Measurements from ENCODE around the gene NPIPB6. TPM values are rescaled to one million over a fixed set of nuclear protein-coding genes. Genes with fewer than 3 reads are reported as not detected.
A peak's percentile ranks its signal among the peaks of the same experiment; 100 is the strongest.

NPIPB6 gene
- total RNA-seq, 2 donors from 2014 or later: 1.8 to 3.5 TPM

DNA sequence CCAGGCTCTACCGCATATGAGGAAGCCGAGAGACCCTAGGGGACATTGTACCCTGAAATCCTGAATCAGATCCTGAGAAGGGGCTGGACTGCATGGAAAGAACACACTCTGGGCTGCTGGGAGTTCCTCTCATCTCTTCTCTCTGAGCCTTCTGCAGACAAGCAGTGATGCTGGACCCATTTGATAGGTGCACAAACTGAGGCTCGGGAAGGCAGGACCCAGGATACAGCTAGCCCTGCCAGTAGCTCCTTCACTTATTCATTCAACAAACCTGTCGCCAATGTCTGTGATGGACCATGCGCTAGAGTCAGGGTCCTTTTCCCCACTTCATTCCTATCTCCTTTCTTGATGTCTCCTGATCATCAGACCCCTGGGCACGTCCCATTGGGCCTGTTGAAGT, 69.1 kb downstream of the NPIPB6 start:
- Mint-ChIP-seq H3K36me3 (ENCODE audit: low read depth) (peaks cover 21% of the 10 kb centered on the region), H3K4me3 (peak overlapping the region; percentile 89), H3K27me3 (ENCODE audit: insufficient read depth) (no peaks in the 10 kb centered on the region), H3K9me3 (no peaks in the 10 kb centered on the region), H3K27ac (peak overlapping the region; percentile 85), H3K4me1 (peaks cover 35% of the 10 kb centered on the region)
- TF ChIP-seq, protein P1, sequence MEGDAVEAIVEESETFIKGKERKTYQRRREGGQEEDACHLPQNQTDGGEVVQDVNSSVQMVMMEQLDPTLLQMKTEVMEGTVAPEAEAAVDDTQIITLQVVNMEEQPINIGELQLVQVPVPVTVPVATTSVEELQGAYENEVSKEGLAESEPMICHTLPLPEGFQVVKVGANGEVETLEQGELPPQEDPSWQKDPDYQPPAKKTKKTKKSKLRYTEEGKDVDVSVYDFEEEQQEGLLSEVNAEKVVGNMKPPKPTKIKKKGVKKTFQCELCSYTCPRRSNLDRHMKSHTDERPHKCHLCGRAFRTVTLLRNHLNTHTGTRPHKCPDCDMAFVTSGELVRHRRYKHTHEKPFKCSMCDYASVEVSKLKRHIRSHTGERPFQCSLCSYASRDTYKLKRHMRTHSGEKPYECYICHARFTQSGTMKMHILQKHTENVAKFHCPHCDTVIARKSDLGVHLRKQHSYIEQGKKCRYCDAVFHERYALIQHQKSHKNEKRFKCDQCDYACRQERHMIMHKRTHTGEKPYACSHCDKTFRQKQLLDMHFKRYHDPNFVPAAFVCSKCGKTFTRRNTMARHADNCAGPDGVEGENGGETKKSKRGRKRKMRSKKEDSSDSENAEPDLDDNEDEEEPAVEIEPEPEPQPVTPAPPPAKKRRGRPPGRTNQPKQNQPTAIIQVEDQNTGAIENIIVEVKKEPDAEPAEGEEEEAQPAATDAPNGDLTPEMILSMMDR (conservative IDR thresholded peaks at IDR 0.05): no peak
- H3K9ac ChIP-seq (ENCODE audit: extremely low read depth, low read length, poor library complexity, severe bottlenecking): no peak overlapping the region
- DNase-seq: no peak
- H3K4me3 ChIP-seq (ENCODE audit: low read length): peak overlapping the region; percentile 94
- H3K9me3 ChIP-seq (ENCODE audit: control insufficient read depth, low read length): no peaks in the 10 kb centered on the region
- peaks cover 6% of the 10 kb centered on the region for H3K36me3 ChIP-seq (ENCODE audit: control insufficient read depth, insufficient read depth, low read length)
- peaks cover 14% of the 10 kb centered on the region for H3K4me1 ChIP-seq (ENCODE audit: control insufficient read depth, insufficient read depth, low read length)
- WGBS, 2 experiments (ENCODE audit: insufficient coverage in 1 of 2, insufficient read length in 1 of 2): 88 to 92% methylated on average over 3 to 6 of the region's 6 CpGs
- no peak overlapping the region for H3K27ac ChIP-seq (ENCODE audit: low read depth, low read length)
- no peaks in the 10 kb centered on the region for H3K27me3 ChIP-seq (ENCODE audit: control insufficient read depth, insufficient read depth, low read length, poor library complexity, severe bottlenecking)

DNA sequence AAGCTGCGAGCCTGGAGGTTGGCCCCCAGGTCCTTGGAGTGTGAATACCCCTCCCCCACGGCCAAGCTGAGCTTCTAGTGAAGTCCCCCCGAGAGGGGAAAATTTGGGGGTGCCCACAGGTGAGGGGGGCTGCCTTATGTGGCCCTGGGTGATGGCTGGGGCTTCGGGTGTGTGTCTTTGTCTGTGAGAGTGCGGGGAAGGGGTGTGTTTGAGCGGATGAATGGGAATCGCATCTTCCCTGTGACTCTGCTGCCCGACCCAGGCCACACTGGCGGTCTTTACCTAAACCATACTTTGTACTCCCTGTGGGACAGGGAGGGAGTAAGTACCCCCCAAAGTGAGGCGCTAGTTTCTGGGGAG, 69.7 kb downstream of the NPIPB6 start:
- no peaks in the 10 kb centered on the region for H3K27me3 Mint-ChIP-seq (ENCODE audit: insufficient read depth)
- Histone ChIP-seq H3K4me1 (ENCODE audit: control insufficient read depth, insufficient read depth, low read length) (peaks cover 9% of the 10 kb centered on the region), H3K36me3 (ENCODE audit: control insufficient read depth, insufficient read depth, low read length) (peaks cover 6% of the 10 kb centered on the region), H3K9ac (ENCODE audit: extremely low read depth, low read length, poor library complexity, severe bottlenecking) (peak overlapping the region; percentile 92), H3K9me3 (ENCODE audit: control insufficient read depth, low read length) (no peaks in the 10 kb centered on the region), H3K4me3 (ENCODE audit: low read length) (peak overlapping the region; percentile 94), H3K27ac (ENCODE audit: low read depth, low read length) (peak overlapping the region; percentile 93), H3K27me3 (ENCODE audit: control insufficient read depth, insufficient read depth, low read length, poor library complexity, severe bottlenecking) (no peaks in the 10 kb centered on the region)
- H3K4me3 Mint-ChIP-seq: peak overlapping the region; percentile 89
- WGBS, 2 experiments (ENCODE audit: insufficient coverage in 1 of 2, insufficient read length in 1 of 2): 6 to 8% methylated on average over 5 to 10 of the region's 10 CpGs
- H3K36me3 Mint-ChIP-seq (ENCODE audit: low read depth): peaks cover 21% of the 10 kb centered on the region
- no peak for DNase-seq
- peak overlapping the region; percentile 85 for H3K27ac Mint-ChIP-seq
- no peaks in the 10 kb centered on the region for H3K9me3 Mint-ChIP-seq
- TF ChIP-seq, protein P1 (conservative IDR thresholded peaks at IDR 0.05): no peak
- peaks cover 35% of the 10 kb centered on the region for H3K4me1 Mint-ChIP-seq

DNA sequence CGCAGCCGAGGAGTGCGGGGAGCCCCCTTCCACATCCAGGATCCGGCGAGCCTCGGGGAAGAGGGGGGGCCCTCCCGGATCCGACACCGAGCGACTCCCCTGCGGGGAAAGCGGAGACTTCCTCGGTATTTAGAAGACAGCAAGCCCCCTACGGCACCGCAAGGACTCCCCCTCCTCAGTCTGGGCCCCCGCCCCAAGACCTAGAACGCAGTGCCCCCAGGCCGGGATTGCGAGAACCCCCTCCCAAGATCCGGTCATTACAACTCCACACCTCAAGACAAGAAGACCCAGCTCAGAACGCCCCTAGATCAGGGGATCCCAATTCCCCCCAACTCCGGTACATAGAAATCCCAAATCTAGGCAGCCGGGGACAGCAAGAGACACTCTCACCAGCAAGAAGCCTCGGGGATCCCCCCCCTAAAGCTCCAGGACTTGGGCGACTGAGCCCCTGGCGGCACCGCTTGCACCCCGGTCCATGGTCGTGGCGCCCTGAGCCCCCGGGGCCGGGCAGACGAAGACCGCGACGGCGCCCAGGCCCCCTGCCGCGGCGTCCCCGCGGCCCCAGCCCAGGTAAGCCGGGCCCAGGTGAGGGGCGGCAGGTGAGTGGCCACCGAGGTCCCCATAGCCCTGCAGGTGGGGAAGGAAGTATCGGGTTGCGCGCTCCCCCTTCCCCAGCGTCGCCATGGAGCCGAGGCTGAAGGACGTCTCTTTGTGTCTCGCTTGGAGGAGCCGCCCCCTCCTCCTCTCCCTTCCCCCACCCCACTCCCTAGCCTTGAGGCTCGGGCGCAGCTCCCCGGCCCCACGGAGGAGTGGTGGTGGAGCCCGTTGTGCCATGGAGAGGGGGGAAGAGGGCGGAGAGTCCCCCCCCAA, 70.3 kb downstream of the NPIPB6 start:
- TF ChIP-seq, protein P1 (conservative IDR thresholded peaks at IDR 0.05): no peak
- Histone ChIP-seq H3K36me3 (ENCODE audit: control insufficient read depth, insufficient read depth, low read length) (peaks cover 6% of the 10 kb centered on the region), H3K9me3 (ENCODE audit: control insufficient read depth, low read length) (no peaks in the 10 kb centered on the region), H3K4me1 (ENCODE audit: control insufficient read depth, insufficient read depth, low read length) (peaks cover 6% of the 10 kb centered on the region), H3K27ac (ENCODE audit: low read depth, low read length) (peak overlapping the region; percentile 93), H3K4me3 (ENCODE audit: low read length) (peak overlapping the region; percentile 94), H3K27me3 (ENCODE audit: control insufficient read depth, insufficient read depth, low read length, poor library complexity, severe bottlenecking) (no peaks in the 10 kb centered on the region), H3K9ac (ENCODE audit: extremely low read depth, low read length, poor library complexity, severe bottlenecking) (peak overlapping the region; percentile 92)
- Mint-ChIP-seq H3K9me3 (no peaks in the 10 kb centered on the region), H3K27ac (peak overlapping the region; percentile 94), H3K36me3 (ENCODE audit: low read depth) (peaks cover 19% of the 10 kb centered on the region), H3K4me1 (peaks cover 28% of the 10 kb centered on the region), H3K27me3 (ENCODE audit: insufficient read depth) (no peaks in the 10 kb centered on the region), H3K4me3 (peak overlapping the region; percentile 89)
- 0% methylated on average over 14 to 58 of the region's 60 CpGs for WGBS, 2 experiments (ENCODE audit: insufficient coverage in 1 of 2, insufficient read length in 1 of 2)
- peak; percentile 95 for DNase-seq

Small RNA genes lying within 50 kb of the gene (microRNA-seq; reads per million reads assigned to microRNA genes)
- not detected for gene MIR6862-1 (ENCODE audit: borderline microRNAs expressed)

Other genes with a start within 250 kb of the NPIPB6 start
- 10 to 100 TPM; 84.7 to 92.4 TPM for gene XPO6, start 151.5 kb downstream of the NPIPB6 start, total RNA-seq
- gene SBK1, start 71.0 kb downstream of the NPIPB6 start, total RNA-seq: 10 to 100 TPM; 55.9 to 62.5 TPM
- 10 to 100 TPM; 38.1 to 54.3 TPM for gene EIF3CL, start 40.3 kb upstream of the NPIPB6 start, total RNA-seq
- gene NPIPB7, start 108.8 kb upstream of the NPIPB6 start, total RNA-seq: under 1 TPM in 1 of 2 donors, not detected in 1; 0.29 TPM
- gene CLN3, start 128.6 kb upstream of the NPIPB6 start, total RNA-seq: 10 to 100 TPM; 29.9 to 30.2 TPM
- gene APOBR, start 131.1 kb upstream of the NPIPB6 start, total RNA-seq: not detected
- not detected for gene IL27, start 143.3 kb upstream of the NPIPB6 start, total RNA-seq
- not detected for gene NUPR1, start 175.5 kb upstream of the NPIPB6 start, total RNA-seq
- gene SGF29, start 190.4 kb upstream of the NPIPB6 start, total RNA-seq: 10 to 100 TPM; 16.5 to 18.9 TPM
- gene SULT1A2, start 233.5 kb upstream of the NPIPB6 start, total RNA-seq: 1 to 10 TPM in 1 of 2 donors, under 1 TPM in 1; 0.29 to 1.9 TPM
- gene SULT1A1, start 246.5 kb upstream of the NPIPB6 start, total RNA-seq: 1 to 10 TPM; 4.3 to 7.2 TPM